MM.1S (cell line): ENCODE measurements around the gene MACROD2.

Experiments used
- CTCF ChIP-seq: fragments of 300-600 bp; sonication (generic); IDR thresholded peaks from 2 replicates; pipeline ENCODE4 v1.5.1; 2016; ENCODE audit warnings: antibody characterized with exemption, low read length, mixed read lengths
- EZH2 ChIP-seq: fragments of 300-600 bp; sonication (generic); optimal IDR thresholded peaks from 2 replicates; pipeline ENCODE3; 2017; ENCODE audit warnings: low read depth, mild to moderate bottlenecking, antibody characterized with exemption, low read length, mixed read lengths

- no peak for TF ChIP-seq CTCF
- TF ChIP-seq EZH2, result no peak
These were observed 1337.9 kb downstream of the MACROD2 start for GRCh38 chr20:15333170-15333569.
